Lower lobe of right lung (tissue), 2 donors: ENCODE results near the gene FLACC1. TPM values are rescaled to one million over a fixed set of nuclear protein-coding genes. Genes with fewer than 3 reads are reported as not detected.

Experiments
- ATAC-seq, 2 donors: fragments of 200-7000 bp; cut with Tn5 transposase; one replicate each; pipeline ENCODE4 v1.9.1; 2020 to 2022; ENCODE audit warnings: mild to moderate bottlenecking in 2 of 2, moderate library complexity in 2 of 2
- DNase-seq: peaks from one replicate; pipeline ENCODE4 v3.0.0-alpha.2; 2020
- H3K27ac ChIP-seq: fragments of 200-600 bp; one replicate; pipeline ENCODE4 v1.8.0; 2022
- H3K27me3 ChIP-seq: fragments of 200-600 bp; one replicate; pipeline ENCODE4 v1.8.0; 2022; ENCODE audit warnings: low read depth
- H3K36me3 ChIP-seq: fragments of 200-600 bp; one replicate; pipeline ENCODE4 v1.8.0; 2022; ENCODE audit warnings: mild to moderate bottlenecking
- H3K4me1 ChIP-seq: fragments of 200-600 bp; one replicate; pipeline ENCODE4 v1.8.0; 2022
- H3K4me3 ChIP-seq: fragments of 200-600 bp; one replicate; pipeline ENCODE4 v1.8.0; 2022; ENCODE audit warnings: mild to moderate bottlenecking
- H3K9me3 ChIP-seq: fragments of 200-600 bp; one replicate; pipeline ENCODE4 v1.8.0; 2022
- CTCF ChIP-seq: fragments of 200-600 bp; IDR thresholded peaks from one replicate; pipeline ENCODE4 v1.8.0; 2022; ENCODE audit warnings: antibody characterized with exemption, mild to moderate bottlenecking
- intact Hi-C: fragments of 100-400 bp; cut with DNase I; formaldehyde crosslinking; loops from one replicate; pipeline ENCODE4 v1.11.0; 2022
- total RNA-seq: library from RNA; stranded (reverse); fragmentation: NEBNext Ultra II Directional; extraction: Animal tissue kit (Norgen Biotek cat#: 25700); gene quantifications from one replicate; pipeline ENCODE4 v1.2.1, GENCODE V29; 2021
- donor health status: DM: no; HTN: yes; CAD: no; lungs with severe emphysema.

Gene FLACC1
- total RNA-seq, 1 donor from 2014 or later, result 6.8 TPM

GRCh38 chr2:201329409-201329808 lies 27.7 kb downstream of the FLACC1 start:
- H3K36me3 ChIP-seq, result no peaks in the 10 kb centered on the region
- intact Hi-C loops, result no loop called here
- no peaks in the 10 kb centered on the region for H3K27me3 ChIP-seq
- DNase-seq, result no peak
- no peak for ATAC-seq
- TF ChIP-seq CTCF, result no peak
- H3K27ac ChIP-seq, result no peak overlapping the region
- no peaks in the 10 kb centered on the region for H3K9me3 ChIP-seq
- no peak overlapping the region for H3K4me3 ChIP-seq
- H3K4me1 ChIP-seq, result no peaks in the 10 kb centered on the region

- no peaks in the 10 kb centered on the region for H3K27me3 ChIP-seq
- H3K4me3 ChIP-seq, result no peak overlapping the region
- DNase-seq (no peak), ATAC-seq (no peak)
- intact Hi-C loops, result no loop called here
- peaks cover 17% of the 10 kb centered on the region for H3K9me3 ChIP-seq
- no peak for TF ChIP-seq CTCF
- no peaks in the 10 kb centered on the region for H3K36me3 ChIP-seq
- H3K4me1 ChIP-seq, result no peaks in the 10 kb centered on the region
- H3K27ac ChIP-seq, result no peak overlapping the region
Measured at GRCh38 chr2:201327678-201328077, 29.5 kb downstream of the FLACC1 start.

- Histone ChIP-seq H3K4me1 (no peaks in the 10 kb centered on the region), H3K27ac (no peak overlapping the region), H3K4me3 (no peak overlapping the region), H3K36me3 (no peaks in the 10 kb centered on the region), H3K9me3 (peaks cover 24% of the 10 kb centered on the region), H3K27me3 (no peaks in the 10 kb centered on the region)
- no peak for TF ChIP-seq CTCF
- ATAC-seq (no peak), DNase-seq (no peak)
- intact Hi-C loops, result no loop called here
Measured at GRCh38 chr2:201322772-201323171, 34.4 kb downstream of the FLACC1 start.

- TF ChIP-seq CTCF, result no peak
- no peak for ATAC-seq
- H3K4me3 ChIP-seq, result no peak overlapping the region
- H3K9me3 ChIP-seq, result peaks cover 24% of the 10 kb centered on the region
- no peak overlapping the region for H3K27ac ChIP-seq
- no peak for DNase-seq
- H3K27me3 ChIP-seq, result no peaks in the 10 kb centered on the region
- no peaks in the 10 kb centered on the region for H3K36me3 ChIP-seq
- no peaks in the 10 kb centered on the region for H3K4me1 ChIP-seq
- intact Hi-C loops, result no loop called here
Measured at GRCh38 chr2:201320701-201321100, 36.4 kb downstream of the FLACC1 start.

GRCh38 chr2:201320257-201320656 lies 36.9 kb downstream of the FLACC1 start:
- TF ChIP-seq CTCF, result no peak
- intact Hi-C loops, result no loop called here
- Histone ChIP-seq H3K36me3 (no peaks in the 10 kb centered on the region), H3K4me3 (no peak overlapping the region), H3K27me3 (no peaks in the 10 kb centered on the region), H3K9me3 (peaks cover 24% of the 10 kb centered on the region), H3K27ac (no peak overlapping the region), H3K4me1 (no peaks in the 10 kb centered on the region)
- DNase-seq (no peak), ATAC-seq (no peak)

- DNase-seq, result no peak
- H3K27ac ChIP-seq, result no peak overlapping the region
- peaks cover 30% of the 10 kb centered on the region for H3K9me3 ChIP-seq
- H3K4me1 ChIP-seq, result no peaks in the 10 kb centered on the region
- no peaks in the 10 kb centered on the region for H3K36me3 ChIP-seq
- TF ChIP-seq CTCF, result no peak
- no peak overlapping the region for H3K4me3 ChIP-seq
- ATAC-seq, result no peak
- no peaks in the 10 kb centered on the region for H3K27me3 ChIP-seq
- intact Hi-C loops, result no loop called here
Measured at GRCh38 chr2:201319511-201319910, 37.6 kb downstream of the FLACC1 start.
